Measurements from ENCODE around the gene NDFIP2.

- TF ChIP-seq CTCF (conservative IDR thresholded peaks at IDR 0.05 in 1 of 2, IDR thresholded peaks at IDR 0.05 in 1 of 2; ENCODE audit: extremely low read depth in 1 of 2, insufficient read depth in 1 of 2, low read depth in 1 of 2, low read length in 2 of 2) (no peak), EZH2 (IDR thresholded peaks at IDR 0.05; ENCODE audit: borderline replicate concordance, low read length) (no peak)
Measured at GRCh38 chr13:79439275-79439674, 41.7 kb upstream of the NDFIP2 start.
